Measurements from ENCODE around the gene HSD3B7. TPM values are rescaled to one million over a fixed set of nuclear protein-coding genes. Genes with fewer than 3 reads are reported as not detected.

The HSD3B7 gene
- total and polyA plus RNA-seq, 2 of the 4 experiments (the other 2 are of a cell fraction) = 8.5 to 11.3 TPM

- Histone ChIP-seq H3K4me2 (ENCODE audit: low read depth, low read length) (no peak overlapping the region), H3K4ac (ENCODE audit: low read depth, low read length) (no peak overlapping the region), H2BK5ac (ENCODE audit: low read depth, low read length, poor library complexity, severe bottlenecking) (no peak overlapping the region), H3K36me3 (ENCODE audit: control insufficient read depth, insufficient read depth, low read length) (peaks cover 5% of the 10 kb centered on the region; the same call in 1 of the 2 replicates), H3K27ac (ENCODE audit: insufficient read depth, low read length) (no peak overlapping the region), H3K4me3 (ENCODE audit: insufficient read depth, low read depth, low read length) (no peak overlapping the region), H3K14ac (replicated peaks; ENCODE audit: low read depth, low read length) (no peak overlapping the region), H4K8ac (ENCODE audit: low read depth in 2 of 2, low read length in 2 of 2) (no peak overlapping the region), H3K4me1 (ENCODE audit: control insufficient read depth, insufficient read depth, low read length) (peaks cover 8% of the 10 kb centered on the region), H3K9me1 (ENCODE audit: insufficient read depth, low read length) (no peaks in the 10 kb centered on the region; the same call in none of the 2 replicates), H3K18ac (ENCODE audit: low read depth, low read length) (no peak overlapping the region), H2AK9ac (replicated peaks; ENCODE audit: low read depth, low read length, poor library complexity) (peak overlapping the region; percentile 37), H4K20me1 (ENCODE audit: insufficient read depth, low read length) (no peaks in the 10 kb centered on the region), H3K79me1 (ENCODE audit: low read depth in 1 of 2, low read length in 2 of 2) (peaks cover 0 to 14% of the 10 kb centered on the region in 2 experiments; a peak in 2 of 4 replicates), H2AK5ac (ENCODE audit: low read depth, low read length) (no peak overlapping the region), H2BK15ac (ENCODE audit: low read depth, low read length) (no peak overlapping the region), H2BK20ac (ENCODE audit: low read depth, low read length) (no peak overlapping the region), H3K9ac (ENCODE audit: low read depth, low read length) (no peak overlapping the region), H4K91ac (ENCODE audit: insufficient read depth, low read depth, low read length) (no peak overlapping the region), H3K23ac (ENCODE audit: low read depth, low read length) (no peak overlapping the region), H2AFZ (replicated peaks; ENCODE audit: low read length, poor library complexity) (no peak overlapping the region), H3K9me3 (ENCODE audit: control insufficient read depth, insufficient read depth, low read length) (no peaks in the 10 kb centered on the region), H3K27me3 (ENCODE audit: control insufficient read depth, insufficient read depth, low read length) (no peaks in the 10 kb centered on the region), H4K5ac (ENCODE audit: low read depth, low read length) (no peak overlapping the region), H2BK120ac (ENCODE audit: low read depth, low read length) (no peak overlapping the region), H3K56ac (ENCODE audit: extremely low read depth, insufficient read depth, low read length) (no peak overlapping the region)
- no peak for ATAC-seq (ENCODE audit: low read depth)
- TF ChIP-seq MAZ (IDR thresholded peaks at IDR 0.05; ENCODE audit: borderline replicate concordance, low read depth, low read length) (no peak), RCOR1 (IDR thresholded peaks at IDR 0.05; ENCODE audit: insufficient replicate concordance, low read length) (no peak), RAD21 (IDR thresholded peaks at IDR 0.05; ENCODE audit: low read length) (no peak), ELK1 (IDR thresholded peaks at IDR 0.05; ENCODE audit: borderline replicate concordance, low read depth, low read length) (no peak), POLR2A (IDR thresholded peaks at IDR 0.05; ENCODE audit: low read depth, low read length) (no peak), CHD1 (IDR thresholded peaks at IDR 0.05; ENCODE audit: low read depth, low read length) (no peak), FOS (IDR thresholded peaks at IDR 0.05; ENCODE audit: low read depth, low read length) (no peak), MAFK (IDR thresholded peaks at IDR 0.05; ENCODE audit: low read depth, low read length) (no peak), MXI1 (IDR thresholded peaks at IDR 0.05; ENCODE audit: borderline replicate concordance, low read depth, low read length) (no peak), CTCF (conservative IDR thresholded peaks at IDR 0.05; ENCODE audit: low read depth, low read length) (no peak), BHLHE40 (IDR thresholded peaks at IDR 0.05; ENCODE audit: low read depth, low read length) (no peak), USF2 (IDR thresholded peaks at IDR 0.05; ENCODE audit: low read depth, low read length) (no peak)
- 77% methylated on average over 7 of the region's 12 CpGs; no CpG with 5 or more reads in 1 of the 2 experiments for WGBS, 2 experiments (ENCODE audit: extremely low coverage in 2 of 2, insufficient read length in 1 of 2)
- intact Hi-C loops (cut with micrococcal nuclease) (no loop called here), in situ Hi-C loops (cut with MboI; ENCODE audit: low sequenced_read_pairs) (loop anchor here (10.0 to 25.0 kb wide), 2 partner anchors 455 to 722 kb away; partner anchors contain the start of gene ZNF843), dilution Hi-C loops (cut with HindIII; ENCODE audit: low sequenced_read_pairs, unreplicated experiment) (no loop called here)
- ChIA-PET CTCF (no interaction called here), POLR2A (ENCODE audit: unreplicated experiment) (no interaction called here)
- BruUV-seq (replicated peaks) = no TSS peak
- no peak for DNase-seq
Measured at GRCh38 chr16:30990105-30990504, 5.1 kb downstream of the HSD3B7 start.
